Mucosa of descending colon (tissue), 3 donors: ENCODE measurements around the gene FOXP1. TPM values are rescaled to one million over a fixed set of nuclear protein-coding genes. Genes with fewer than 3 reads are reported as not detected.

Experiments
- ATAC-seq: fragments of 200-7000 bp; cut with Tn5 transposase; one replicate; pipeline ENCODE4 v1.9.1; 2020; ENCODE audit warnings: mild to moderate bottlenecking, moderate library complexity
- DNase-seq, 3 donors: peaks; one replicate each; pipeline ENCODE4 v3.0.0-alpha.2; 2020
- H3K36me3 ChIP-seq: fragments of 200-600 bp; one replicate; pipeline ENCODE4 v1.8.0; 2021; ENCODE audit warnings: low read depth, mild to moderate bottlenecking
- H3K4me1 ChIP-seq: fragments of 200-600 bp; one replicate; pipeline ENCODE4 v1.8.0; 2021; ENCODE audit warnings: low read depth, mild to moderate bottlenecking
- H3K4me3 ChIP-seq: fragments of 200-600 bp; one replicate; pipeline ENCODE4 v1.8.0; 2021; ENCODE audit warnings: mild to moderate bottlenecking
- H3K9me3 ChIP-seq: fragments of 200-600 bp; one replicate; pipeline ENCODE4 v1.8.0; 2021; ENCODE audit warnings: mild to moderate bottlenecking
- CTCF ChIP-seq: fragments of 200-600 bp; IDR thresholded peaks from one replicate; pipeline ENCODE4 v1.8.0; 2022; ENCODE audit warnings: antibody characterized with exemption, mild to moderate bottlenecking
- intact Hi-C, 2 donors: fragments of 100-400 bp; cut with DNase I in 1 of 2; cut with micrococcal nuclease in 1 of 2; formaldehyde crosslinking; loops; one replicate each; pipeline versions ENCODE4 v1.11.0 to v1.11.1; 2022; cut with DNase I, micrococcal nuclease
- total RNA-seq, 3 donors: library from RNA; stranded (reverse); fragmentation: NEBNext Ultra II Directional in 2 of 3; extraction: Animal tissue kit (Norgen Biotek cat#: 25700) in 2 of 3; gene quantifications; one replicate each; pipeline versions ENCODE4 v1.2.1 to v1.2.4, GENCODE V29; 2021 to 2023
- donor health status: DM: no; HTN: no; CAD: no; lungs with moderate emphysema.
- donor health status: DM: no; HTN: no; CAD: no.
- donor health status: DM: no; HTN: yes; CAD: no.

FOXP1 gene
- total RNA-seq, 3 donors from 2014 or later: 133 to 217 (median 214) TPM

- no peaks in the 10 kb centered on the region for H3K9me3 ChIP-seq
- peak; percentile 73 for ATAC-seq
- no peak for TF ChIP-seq CTCF
- DNase-seq: no peak
- no peak overlapping the region for H3K4me3 ChIP-seq
- no peaks in the 10 kb centered on the region for H3K36me3 ChIP-seq
- intact Hi-C loops: no loop called here
- H3K4me1 ChIP-seq: peaks cover 10% of the 10 kb centered on the region
Measured at GRCh38 chr3:71258116-71258515, 325.4 kb downstream of the FOXP1 start.

GRCh38 chr3:71255498-71255897 lies 328.0 kb downstream of the FOXP1 start:
- ATAC-seq: no peak

GRCh38 chr3:71254281-71255057 lies 329.1 kb downstream of the FOXP1 start:
- Histone ChIP-seq H3K9me3 (no peaks in the 10 kb centered on the region), H3K4me1 (peaks cover 12% of the 10 kb centered on the region), H3K36me3 (no peaks in the 10 kb centered on the region), H3K4me3 (no peak overlapping the region)
- ATAC-seq (peak; percentile 79), DNase-seq (peak in 1 of 3 donors; percentile 64)
- intact Hi-C loops: no loop called here
- no peak for TF ChIP-seq CTCF

More at GRCh38 chr3:71255498-71255897, 328.0 kb downstream of the FOXP1 start:
- Histone ChIP-seq H3K4me3 (no peak overlapping the region), H3K9me3 (no peaks in the 10 kb centered on the region), H3K36me3 (no peaks in the 10 kb centered on the region), H3K4me1 (peaks cover 10% of the 10 kb centered on the region)
- intact Hi-C loops: no loop called here
- DNase-seq: no peak
- TF ChIP-seq CTCF: no peak

- no peak overlapping the region for H3K4me3 ChIP-seq
- H3K36me3 ChIP-seq: no peaks in the 10 kb centered on the region
- H3K4me1 ChIP-seq: peaks cover 9% of the 10 kb centered on the region
- DNase-seq (no peak), ATAC-seq (no peak)
- H3K9me3 ChIP-seq: no peaks in the 10 kb centered on the region
- TF ChIP-seq CTCF: no peak
- intact Hi-C loops: no loop called here
Measured at GRCh38 chr3:71253169-71253568, 330.4 kb downstream of the FOXP1 start.

- no peaks in the 10 kb centered on the region for H3K9me3 ChIP-seq
- no peak for ATAC-seq
- intact Hi-C loops: no loop called here
- peaks cover 9% of the 10 kb centered on the region for H3K4me1 ChIP-seq
- DNase-seq: no peak
- no peak for TF ChIP-seq CTCF
- H3K4me3 ChIP-seq: no peak overlapping the region
- H3K36me3 ChIP-seq: no peaks in the 10 kb centered on the region
Measured at GRCh38 chr3:71252466-71252865, 331.1 kb downstream of the FOXP1 start.
